ENCODE data around the gene DYRK1A.

The DYRK1A gene

DNA sequence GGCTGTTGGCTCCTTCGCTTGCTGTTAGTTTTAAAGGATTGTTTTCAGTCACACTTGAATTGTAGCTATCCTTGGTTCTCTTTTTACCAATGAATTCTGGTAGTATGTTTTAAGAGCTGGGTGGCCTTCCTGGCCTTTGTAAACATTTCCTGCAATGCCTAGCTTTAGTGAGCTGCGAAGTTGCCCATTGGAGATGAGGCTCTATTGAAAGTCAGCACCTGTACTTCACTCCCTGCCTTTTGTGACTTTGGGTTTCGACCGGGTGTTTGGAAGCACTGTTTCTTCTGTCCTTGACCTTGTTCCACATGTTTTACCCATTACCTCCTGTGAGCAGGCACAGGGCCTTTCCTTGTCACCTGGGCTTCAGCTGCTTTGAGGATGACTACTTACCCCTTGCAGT is 64.7 kb downstream of the DYRK1A start:
- no peak overlapping the region for H3K4me3 ChIP-seq (ENCODE audit: low read depth, low read length)
- TF ChIP-seq, protein P1, sequence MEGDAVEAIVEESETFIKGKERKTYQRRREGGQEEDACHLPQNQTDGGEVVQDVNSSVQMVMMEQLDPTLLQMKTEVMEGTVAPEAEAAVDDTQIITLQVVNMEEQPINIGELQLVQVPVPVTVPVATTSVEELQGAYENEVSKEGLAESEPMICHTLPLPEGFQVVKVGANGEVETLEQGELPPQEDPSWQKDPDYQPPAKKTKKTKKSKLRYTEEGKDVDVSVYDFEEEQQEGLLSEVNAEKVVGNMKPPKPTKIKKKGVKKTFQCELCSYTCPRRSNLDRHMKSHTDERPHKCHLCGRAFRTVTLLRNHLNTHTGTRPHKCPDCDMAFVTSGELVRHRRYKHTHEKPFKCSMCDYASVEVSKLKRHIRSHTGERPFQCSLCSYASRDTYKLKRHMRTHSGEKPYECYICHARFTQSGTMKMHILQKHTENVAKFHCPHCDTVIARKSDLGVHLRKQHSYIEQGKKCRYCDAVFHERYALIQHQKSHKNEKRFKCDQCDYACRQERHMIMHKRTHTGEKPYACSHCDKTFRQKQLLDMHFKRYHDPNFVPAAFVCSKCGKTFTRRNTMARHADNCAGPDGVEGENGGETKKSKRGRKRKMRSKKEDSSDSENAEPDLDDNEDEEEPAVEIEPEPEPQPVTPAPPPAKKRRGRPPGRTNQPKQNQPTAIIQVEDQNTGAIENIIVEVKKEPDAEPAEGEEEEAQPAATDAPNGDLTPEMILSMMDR (IDR thresholded peaks at IDR 0.05; ENCODE audit: insufficient read depth, low read depth, low read length, missing control alignments): no peak
- no peak for DNase-seq (ENCODE audit: low read depth)

DNA sequence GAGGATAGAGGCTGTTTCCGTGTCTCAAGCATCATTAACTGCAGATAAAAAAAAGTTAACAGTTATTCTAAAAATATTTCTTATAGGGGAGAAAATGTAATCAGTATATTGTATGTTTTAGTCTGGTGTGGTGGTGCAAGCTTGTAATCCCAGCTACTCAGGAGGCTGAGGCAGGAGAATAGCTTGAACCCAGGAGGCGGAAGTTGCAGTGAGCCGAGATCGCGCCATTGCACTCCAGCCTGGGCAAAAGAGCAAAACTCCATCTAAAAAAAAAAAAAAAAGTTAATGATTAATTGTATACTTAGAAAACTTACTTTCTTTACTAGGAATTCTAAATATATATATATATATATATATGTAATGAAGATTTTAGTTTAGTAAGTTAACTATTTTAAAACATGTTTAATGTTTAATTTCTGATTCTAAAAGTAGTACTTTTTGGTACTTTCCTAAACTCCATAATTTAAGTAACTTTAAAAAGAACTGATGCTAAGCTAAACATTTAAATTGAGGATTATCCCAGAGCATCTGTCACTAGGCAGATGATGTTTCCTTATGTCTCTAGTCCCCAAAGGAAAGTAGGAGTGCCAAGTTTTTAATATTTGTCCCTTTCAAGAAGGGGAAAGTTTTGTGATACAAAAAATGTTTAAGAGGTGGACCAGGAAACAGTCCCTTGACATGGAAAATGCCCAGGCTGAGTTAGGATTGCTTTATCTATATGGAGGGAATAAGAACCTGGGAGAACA is 66.3 kb downstream of the DYRK1A start:
- TF ChIP-seq, protein P1 (IDR thresholded peaks at IDR 0.05; ENCODE audit: insufficient read depth, low read depth, low read length, missing control alignments): no peak
- no peak overlapping the region for H3K4me3 ChIP-seq (ENCODE audit: low read depth, low read length)
- DNase-seq (ENCODE audit: low read depth): no peak

DNA sequence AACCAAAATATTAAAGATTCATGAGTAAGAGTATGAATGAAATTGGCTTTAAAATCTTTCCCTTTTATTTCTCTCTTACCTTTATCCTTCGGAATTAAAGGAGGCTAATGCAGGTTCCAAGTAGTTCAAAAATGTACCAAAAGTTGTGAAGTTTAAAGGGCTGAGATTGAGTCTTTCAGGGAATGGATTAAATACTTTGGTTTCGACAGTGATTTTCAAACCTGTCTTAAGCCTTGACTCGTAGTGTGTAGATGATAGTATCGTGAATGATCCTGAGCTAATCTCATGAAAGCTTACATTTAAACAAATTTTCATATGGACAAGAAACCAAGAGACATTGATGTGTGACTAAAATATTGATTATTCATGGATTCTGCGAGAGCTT is 66.9 kb downstream of the DYRK1A start:
- no peak overlapping the region for H3K4me3 ChIP-seq (ENCODE audit: low read depth, low read length)
- TF ChIP-seq, protein P1 (IDR thresholded peaks at IDR 0.05; ENCODE audit: insufficient read depth, low read depth, low read length, missing control alignments): no peak
- DNase-seq (ENCODE audit: low read depth): no peak

DNA sequence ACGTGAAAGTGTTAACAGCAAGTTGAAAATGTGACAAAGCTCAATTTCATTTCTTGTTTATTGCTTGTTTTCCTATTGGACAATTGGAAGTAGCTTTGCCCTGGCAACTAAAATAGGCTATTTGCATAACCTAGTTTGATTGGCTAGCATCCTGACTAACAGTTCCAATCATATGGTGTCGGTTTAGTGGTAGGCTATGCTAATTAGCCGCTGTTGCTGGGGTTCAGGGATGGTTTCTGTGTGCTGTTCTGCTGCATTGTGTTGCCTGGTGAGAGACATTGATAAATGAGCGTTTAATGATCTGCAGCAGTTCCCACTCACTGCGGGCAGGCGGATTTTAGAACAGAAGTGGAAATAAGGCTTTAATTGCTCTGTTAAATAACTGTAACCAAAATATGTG is 68.5 kb downstream of the DYRK1A start:
- no peak overlapping the region for H3K4me3 ChIP-seq (ENCODE audit: low read depth, low read length)
- DNase-seq (ENCODE audit: low read depth): no peak
- TF ChIP-seq, protein P1 (IDR thresholded peaks at IDR 0.05; ENCODE audit: insufficient read depth, low read depth, low read length, missing control alignments): no peak

DNA sequence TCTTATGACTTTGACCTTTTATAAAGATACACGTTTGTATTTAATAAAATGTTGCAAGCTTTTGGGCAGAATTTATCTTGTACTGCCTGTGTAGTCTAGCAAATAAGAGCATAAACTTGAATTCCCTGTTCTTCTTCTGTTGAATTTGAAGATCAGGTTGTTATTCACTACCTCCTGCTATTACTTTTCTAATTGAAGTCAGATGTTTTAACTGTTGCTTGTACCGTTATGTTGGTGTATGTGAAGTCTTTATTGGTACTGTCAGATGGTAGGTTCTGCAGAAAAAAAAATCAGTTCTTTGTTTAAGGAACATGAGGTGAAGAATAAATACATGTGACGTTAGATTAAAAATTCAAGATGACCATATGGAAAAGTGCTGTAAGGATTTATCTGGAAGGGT is 69.1 kb downstream of the DYRK1A start:
- H3K4me3 ChIP-seq (ENCODE audit: low read depth, low read length): no peak overlapping the region
- TF ChIP-seq, protein P1 (IDR thresholded peaks at IDR 0.05; ENCODE audit: insufficient read depth, low read depth, low read length, missing control alignments): no peak
- no peak for DNase-seq (ENCODE audit: low read depth)

DNA sequence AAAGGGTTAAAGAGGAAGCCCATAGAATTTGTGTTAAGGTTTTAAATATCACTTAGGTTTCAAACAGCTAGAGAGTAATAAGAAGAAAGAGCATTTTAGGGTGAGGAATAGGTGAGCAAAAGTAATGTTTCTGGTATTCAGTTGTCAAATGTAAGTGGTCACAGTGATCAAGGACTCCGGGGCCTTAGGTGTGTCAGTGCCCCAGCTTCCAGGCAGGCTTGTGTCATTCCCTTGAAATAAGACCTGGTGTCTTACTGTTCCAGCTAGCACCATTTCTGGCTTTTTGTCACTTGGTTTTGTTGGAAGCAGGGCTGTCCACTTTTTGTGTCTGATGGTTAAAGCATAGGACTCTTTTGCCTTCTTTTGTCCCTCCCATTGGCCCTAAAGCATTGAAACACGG is 69.6 kb downstream of the DYRK1A start:
- TF ChIP-seq, protein P1 (IDR thresholded peaks at IDR 0.05; ENCODE audit: insufficient read depth, low read depth, low read length, missing control alignments): no peak
- H3K4me3 ChIP-seq (ENCODE audit: low read depth, low read length): no peak overlapping the region
- no peak for DNase-seq (ENCODE audit: low read depth)

Measured in GM12865 (cell line).